ENCODE measurements around the gene RPS4Y2.

RPS4Y2 gene

DNA sequence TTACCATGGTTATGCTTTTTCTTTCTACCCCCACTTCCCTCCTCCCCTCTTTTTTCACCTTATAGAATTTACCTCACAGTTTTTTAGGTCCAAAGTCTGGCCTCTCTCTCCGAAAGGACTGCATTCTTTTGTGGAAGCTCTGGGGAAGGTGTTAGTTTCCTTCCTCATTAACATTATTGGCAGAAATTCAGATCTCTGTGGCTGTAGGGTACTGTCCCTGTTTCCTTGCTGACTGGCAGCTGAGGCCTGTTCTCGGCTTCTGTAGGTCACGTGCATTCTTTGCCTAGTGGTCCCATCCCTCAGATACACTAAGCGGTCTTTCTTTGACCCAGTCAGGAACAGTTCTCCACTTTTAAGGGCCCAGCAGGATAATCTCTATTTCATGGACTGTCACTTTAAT, 25.5 kb downstream of the RPS4Y2 start:
- no peak overlapping the region for H3K27ac ChIP-seq
- no peak for DNase-seq (ENCODE audit: low spot score)
- H3K4me3 ChIP-seq = no peak overlapping the region
- TF ChIP-seq CTCF (IDR thresholded peaks at IDR 0.05) = no peak

GRCh38 chrY:20784965-20785364, 29.1 kb downstream of the RPS4Y2 start:
- H3K4me3 ChIP-seq = no peak overlapping the region
- DNase-seq (ENCODE audit: low spot score) = no peak
- TF ChIP-seq CTCF (IDR thresholded peaks at IDR 0.05) = no peak
- no peak overlapping the region for H3K27ac ChIP-seq

DNA sequence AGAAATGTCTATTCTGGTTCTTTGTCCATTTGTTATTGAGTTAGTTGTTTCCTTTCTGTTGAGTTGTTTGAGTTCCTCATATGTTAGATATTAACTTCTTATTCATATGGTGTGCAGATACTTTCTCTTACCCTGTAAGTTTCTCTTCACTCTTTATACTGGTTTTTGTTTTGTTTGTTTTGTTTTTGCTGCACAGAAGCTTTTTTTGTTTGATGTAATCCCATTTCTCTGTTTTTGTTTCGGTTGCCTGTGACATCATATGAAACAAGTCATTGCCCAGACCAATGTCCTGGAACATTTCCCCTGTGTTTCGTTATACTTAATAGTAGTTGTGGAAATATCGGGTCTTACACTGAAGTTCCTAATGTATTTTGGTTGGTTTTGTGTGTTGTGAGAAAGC, 31.2 kb downstream of the RPS4Y2 start:
- Histone ChIP-seq H3K4me3 (no peak overlapping the region), H3K27ac (no peak overlapping the region)
- no peak for TF ChIP-seq CTCF (IDR thresholded peaks at IDR 0.05)
- no peak for DNase-seq (ENCODE audit: low spot score)

- H3K4me3 ChIP-seq = no peak overlapping the region
- no peak overlapping the region for H3K27ac ChIP-seq
- no peak for DNase-seq (ENCODE audit: low spot score)
- no peak for TF ChIP-seq CTCF (IDR thresholded peaks at IDR 0.05)
Measured at GRCh38 chrY:20798351-20799049, 42.6 kb downstream of the RPS4Y2 start.

DNA sequence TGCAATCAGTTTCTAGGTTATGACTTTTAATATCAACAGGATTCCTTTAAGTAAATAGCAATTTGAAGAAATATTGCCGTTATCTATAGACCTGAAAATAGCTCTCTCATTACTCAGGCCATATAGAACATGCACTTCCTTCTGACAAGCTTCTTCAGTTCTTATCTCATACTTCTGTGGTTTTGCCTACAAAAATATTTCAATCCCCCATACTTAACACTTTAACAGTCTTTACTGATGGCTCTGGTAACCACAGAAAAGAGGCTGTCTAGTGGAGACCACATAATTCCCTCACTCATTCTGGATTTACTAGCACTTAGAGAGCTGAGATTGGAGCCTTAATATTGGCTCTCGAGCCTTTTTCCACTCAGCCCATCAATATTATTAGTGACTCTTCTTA, 46.8 kb downstream of the RPS4Y2 start:
- no peak for DNase-seq (ENCODE audit: low spot score)
- H3K4me3 ChIP-seq = no peak overlapping the region
- TF ChIP-seq CTCF (IDR thresholded peaks at IDR 0.05) = no peak

GRCh38 chrY:20806243-20806642, 50.3 kb downstream of the RPS4Y2 start:
- no peak for DNase-seq (ENCODE audit: low spot score)
- H3K27ac ChIP-seq = no peak overlapping the region
- TF ChIP-seq CTCF (IDR thresholded peaks at IDR 0.05) = no peak
- H3K4me3 ChIP-seq = no peak overlapping the region

More for the DNA sequence above, 46.8 kb downstream of the RPS4Y2 start:
- H3K27ac ChIP-seq = no peak overlapping the region

- TF ChIP-seq CTCF (IDR thresholded peaks at IDR 0.05) = no peak
- no peak overlapping the region for H3K27ac ChIP-seq
- H3K4me3 ChIP-seq = no peak overlapping the region
- no peak for DNase-seq (ENCODE audit: low spot score)
Measured at GRCh38 chrY:20813459-20813858, 57.6 kb downstream of the RPS4Y2 start.

Measured in coronary artery (tissue), 2 donors.